Activated effector memory CD4-positive, alpha-beta T cell treated with anti-CD3 and anti-CD28 coated beads, Interleukin-2, amount 50 U/mL, for 16 hours (primary cell): ENCODE data around the gene RNF224.
"Not testable (repeated sequence)": the region's sequence is repeated elsewhere in the genome, so short reads cannot be mapped to it uniquely, and the experiment has no call there.

Source experiments
- DNase-seq: peaks from one replicate; pipeline ENCODE4 v3.0.0-alpha.2; 2020

The RNF224 gene

DNA sequence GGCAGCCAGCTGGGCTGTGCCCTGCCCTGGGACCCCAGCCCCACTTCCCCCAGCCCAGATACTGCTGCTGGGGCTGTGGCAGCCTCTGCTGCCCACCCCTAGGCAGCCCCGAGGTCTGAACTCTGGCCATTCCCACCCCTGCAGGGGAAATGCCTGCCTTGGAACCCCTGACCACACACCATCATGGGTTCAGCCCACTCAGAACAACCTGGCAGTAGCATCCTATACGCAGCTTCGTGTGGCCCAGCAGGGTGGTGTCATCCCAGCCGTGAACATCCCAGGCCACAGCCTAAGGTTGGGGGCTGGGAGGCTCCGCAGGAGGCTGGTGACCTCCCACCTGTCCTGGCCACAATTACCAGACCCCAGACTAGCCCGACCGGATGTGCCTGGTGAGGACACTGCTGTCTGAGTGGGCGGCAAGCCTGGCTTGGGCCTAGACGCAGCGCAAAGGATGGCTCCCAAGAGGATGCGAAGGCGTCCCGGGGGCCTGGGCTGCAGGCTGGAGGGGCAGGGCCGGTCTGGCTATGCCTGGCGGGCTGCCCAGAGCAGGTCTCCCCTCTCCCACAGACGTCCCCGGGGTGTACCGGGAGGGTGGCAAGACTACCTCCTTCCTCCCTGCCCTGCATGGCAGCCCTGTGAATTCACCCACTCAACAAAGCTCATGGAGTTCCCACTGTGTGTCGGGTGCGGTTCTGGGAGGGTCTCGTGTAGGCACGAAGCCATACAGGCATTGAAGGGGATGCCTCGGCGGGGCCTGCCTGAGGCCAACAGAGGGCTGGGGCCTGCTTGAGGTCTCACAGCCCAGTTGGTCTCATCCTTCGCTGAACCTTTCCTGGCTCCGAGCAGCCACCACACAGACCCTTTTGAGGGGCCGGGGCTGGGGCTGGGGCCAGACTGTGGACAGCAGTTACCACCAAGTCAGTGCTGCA lies 1.9 kb downstream of the RNF224 start:
- no peak for DNase-seq

DNA sequence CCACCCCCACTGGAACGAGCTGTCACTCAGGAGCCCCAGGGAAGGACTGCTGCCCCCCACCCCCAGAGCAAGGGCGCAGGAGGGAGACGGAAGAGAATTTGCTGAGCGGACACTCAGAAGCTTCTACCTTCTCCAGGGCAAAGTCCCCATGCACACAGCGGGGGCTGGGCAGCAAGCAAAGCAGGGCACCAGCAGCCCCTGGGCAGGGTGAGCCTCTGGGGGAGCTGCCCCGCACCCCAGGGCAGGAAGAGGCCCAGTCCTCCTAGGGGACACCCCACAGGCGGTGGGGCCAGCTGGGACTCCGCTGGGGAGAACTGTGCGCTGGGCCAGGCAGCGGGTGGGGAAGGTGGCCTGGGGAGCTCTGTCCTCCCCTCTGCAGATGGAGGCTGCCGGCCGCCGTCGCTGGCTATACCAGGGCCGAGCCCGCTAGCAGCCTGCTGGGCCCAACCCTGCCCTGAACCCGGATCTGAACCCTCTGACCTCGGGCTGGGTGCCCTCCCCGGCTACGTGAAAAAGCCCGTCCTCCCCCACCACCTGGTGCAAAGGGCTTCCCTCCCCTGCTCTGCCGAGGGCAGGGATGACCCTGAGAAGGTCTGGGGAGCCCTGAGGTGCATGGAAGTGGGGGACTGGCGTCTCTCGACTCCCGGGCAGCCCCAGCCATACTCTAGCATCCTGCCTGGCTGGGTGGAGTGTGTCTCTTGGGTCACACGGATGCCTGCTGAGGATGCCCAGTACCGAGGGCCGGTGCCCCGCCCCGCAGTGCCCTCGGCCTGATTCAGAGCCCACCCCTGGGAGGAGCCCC lies 2.8 kb downstream of the RNF224 start:
- no peak for DNase-seq

DNA sequence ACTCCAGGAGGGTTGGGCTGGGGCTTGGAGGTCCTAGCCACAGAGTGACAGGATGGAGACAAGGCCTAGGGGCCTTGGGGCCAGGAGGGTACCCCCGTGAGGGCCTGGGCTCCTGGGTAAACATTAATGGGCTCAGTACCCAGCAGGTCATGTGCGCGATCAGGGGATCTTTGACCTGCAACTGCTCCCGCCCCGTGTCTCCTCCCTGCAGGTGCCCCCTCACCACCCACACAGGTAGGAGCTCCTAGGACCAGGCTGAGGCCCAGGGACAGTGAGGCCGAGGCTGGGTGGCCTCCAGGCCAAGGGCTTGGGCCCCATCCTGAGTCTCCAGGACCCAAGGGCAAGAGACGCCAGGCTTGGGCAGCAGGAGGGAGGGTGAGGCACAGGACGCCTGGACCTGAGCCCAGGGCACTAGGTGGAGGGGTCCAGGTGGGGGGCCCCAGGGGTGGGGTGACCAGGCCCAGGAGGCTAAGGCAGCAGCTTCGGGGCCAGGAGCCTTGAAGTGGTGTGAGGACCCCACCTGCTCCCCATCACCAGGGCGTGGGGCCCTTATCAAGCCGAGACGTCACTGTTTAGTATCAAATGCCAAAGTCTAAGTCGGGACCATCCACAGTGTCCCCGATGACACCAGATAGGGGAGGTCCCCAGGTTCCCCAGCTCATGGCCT lies 3.5 kb downstream of the RNF224 start, which contains the start of gene SLC34A3:
Gene SLC34A3 (plus strand): TSS at position 197 of the 667 bp plus-strand sequence. CDS start 802 bp downstream, outside the sequence.
- no peak for DNase-seq

DNA sequence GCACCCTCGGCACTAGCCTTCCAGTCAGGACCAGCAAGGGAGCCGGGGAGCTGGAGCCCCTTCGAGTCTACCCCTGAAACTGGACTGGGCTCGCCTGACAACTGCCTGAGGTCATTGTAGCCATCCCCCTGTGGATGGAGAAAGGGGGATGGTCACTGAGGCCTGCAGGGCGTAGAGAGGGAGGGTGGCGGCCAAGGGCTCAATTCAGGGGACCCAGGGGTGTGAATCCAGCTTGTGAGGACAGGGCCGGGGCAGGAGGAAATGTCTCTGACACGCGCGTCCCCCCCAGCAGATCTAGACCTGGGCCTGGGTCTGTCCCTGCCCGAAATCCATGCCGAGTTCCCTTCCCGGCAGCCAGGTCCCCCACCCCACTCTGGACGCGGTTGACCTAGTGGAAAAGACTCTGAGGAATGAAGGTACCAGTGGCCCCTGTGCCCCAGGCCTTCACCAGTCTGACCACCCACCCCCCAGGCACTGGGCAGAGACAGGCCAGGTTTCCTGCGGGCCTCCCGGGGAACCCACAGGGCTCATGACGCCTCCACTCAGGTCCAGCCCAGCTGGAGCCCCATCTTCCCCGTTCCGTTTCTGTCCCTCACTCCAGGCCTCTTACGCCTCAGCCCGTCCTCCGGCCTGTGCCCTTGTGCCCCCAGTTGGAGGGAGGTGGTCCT lies 4.2 kb downstream of the RNF224 start:
- no peak for DNase-seq

DNA sequence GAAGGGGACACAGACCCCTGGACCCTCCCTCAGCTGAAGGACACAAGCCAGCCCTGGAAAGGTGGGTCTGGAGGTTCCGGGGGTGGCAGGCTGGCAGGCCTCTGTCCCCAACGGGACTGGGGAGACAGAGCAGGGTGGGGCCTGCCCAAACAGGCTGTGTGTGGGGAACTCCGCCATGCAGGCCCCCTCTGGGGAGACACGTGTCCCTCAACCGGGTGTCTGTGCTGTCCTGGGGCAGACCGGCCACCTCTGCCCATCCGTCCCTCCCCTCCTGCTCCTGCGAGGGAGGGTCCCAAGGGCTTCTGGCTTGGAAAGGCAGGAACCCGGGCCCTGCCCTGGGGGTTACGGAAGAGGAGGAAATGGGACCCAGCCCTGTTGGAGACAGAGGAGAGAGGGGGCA lies 4.8 kb downstream of the RNF224 start:
- DNase-seq, result no peak

DNA sequence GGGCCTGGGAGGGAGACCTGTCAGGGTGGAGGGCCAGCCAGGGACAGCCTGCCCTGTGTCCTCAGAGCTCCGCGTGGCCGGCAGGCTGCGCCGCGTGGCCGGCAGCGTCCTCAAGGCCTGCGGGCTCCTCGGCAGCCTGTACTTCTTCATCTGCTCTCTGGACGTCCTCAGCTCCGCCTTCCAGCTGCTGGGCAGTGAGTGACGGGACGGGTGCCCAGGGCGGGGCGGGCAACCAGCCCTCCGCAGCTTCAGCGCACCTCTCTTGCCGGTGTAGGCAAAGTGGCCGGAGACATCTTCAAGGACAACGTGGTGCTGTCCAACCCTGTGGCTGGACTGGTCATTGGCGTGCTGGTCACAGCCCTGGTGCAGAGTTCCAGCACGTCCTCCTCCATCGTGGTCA lies 5.2 kb downstream of the RNF224 start:
- no peak for DNase-seq

DNA sequence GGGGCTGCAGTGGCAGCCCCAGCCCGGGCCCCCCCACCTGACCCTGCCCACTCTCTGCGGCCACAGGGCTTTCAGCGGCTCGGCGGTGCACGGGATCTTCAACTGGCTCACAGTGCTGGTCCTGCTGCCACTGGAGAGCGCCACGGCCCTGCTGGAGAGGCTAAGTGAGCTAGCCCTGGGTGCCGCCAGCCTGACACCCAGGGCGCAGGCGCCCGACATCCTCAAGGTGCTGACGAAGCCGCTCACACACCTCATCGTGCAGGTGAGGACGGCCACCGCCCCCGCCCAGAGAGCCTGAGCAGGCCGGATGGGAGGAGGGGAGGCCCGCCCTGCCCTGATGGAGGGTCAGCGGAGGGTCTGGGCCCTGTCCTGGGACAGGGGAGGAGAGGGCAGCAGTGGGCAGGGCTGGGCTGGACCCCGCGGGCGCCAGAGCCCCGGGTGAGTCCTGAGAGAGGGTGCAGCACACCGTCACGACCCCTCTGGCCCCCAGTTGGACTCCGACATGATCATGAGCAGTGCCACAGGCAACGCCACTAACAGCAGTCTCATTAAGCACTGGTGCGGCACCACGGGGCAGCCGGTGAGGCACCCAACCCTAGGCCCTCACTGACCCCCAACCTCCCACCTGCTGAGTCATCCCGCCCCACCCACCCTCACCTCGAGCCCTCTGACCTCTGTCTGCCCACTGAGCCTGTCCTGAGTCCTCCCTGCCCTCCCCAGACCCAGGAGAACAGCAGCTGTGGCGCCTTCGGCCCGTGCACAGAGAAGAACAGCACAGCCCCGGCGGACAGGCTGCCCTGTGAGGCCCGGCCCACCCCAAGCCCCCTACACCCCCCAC lies 6.1 kb downstream of the RNF224 start:
- no peak for DNase-seq

DNA sequence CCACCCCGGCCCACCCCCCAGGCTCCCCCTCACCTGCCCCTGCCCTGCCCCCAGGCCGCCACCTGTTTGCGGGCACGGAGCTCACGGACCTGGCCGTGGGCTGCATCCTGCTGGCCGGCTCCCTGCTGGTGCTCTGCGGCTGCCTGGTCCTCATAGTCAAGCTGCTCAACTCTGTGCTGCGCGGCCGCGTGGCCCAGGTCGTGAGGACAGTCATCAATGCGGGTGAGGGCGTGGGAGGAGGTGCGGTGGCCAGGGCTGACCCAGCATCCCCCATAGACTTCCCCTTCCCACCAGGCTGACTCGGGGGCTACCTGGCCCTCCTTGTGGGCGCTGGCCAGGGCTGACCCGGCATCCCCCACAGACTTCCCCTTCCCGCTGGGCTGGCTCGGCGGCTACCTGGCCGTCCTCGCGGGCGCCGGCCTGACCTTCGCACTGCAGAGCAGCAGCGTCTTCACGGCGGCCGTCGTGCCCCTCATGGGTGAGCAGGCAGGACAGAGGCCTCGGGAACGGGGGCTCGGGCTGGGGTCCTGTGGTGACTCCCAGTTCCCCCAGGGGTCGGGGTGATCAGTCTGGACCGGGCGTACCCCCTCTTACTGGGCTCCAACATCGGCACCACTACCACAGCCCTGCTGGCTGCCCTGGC lies 6.9 kb downstream of the RNF224 start:
- DNase-seq, result no peak

DNA sequence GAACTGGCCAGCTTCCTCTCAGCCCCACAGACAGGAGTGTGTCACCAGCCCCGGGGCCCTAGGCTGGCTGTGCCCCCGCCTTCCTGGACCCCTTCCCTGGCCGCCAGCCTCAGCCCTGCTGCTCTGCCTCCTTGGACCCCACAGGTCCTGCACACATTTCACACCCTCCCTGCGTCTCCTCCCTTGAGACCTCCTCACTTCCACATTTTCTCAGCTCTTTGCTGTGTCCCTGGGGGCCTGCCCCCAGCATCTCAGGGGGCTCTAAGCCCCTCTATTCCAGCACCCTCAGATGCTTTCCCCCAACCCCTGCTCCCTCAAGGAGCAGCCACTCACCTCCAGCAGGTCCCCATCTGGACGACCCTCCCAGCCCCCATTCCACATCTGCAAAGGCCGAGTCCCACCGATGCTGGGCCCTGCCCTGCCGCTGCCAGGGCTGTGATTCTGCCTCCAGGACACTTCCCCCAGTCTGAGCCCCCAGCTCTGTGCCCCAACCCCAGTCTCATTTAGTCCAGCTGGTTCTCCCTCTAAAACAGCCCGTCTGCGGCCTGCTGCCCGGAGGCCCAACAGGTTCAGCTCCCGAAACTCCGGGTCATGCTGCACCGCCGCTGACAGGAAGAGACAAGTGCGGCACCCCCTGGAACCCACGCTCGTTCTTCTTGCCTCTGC lies 7.6 kb downstream of the RNF224 start:
- no peak for DNase-seq

DNA sequence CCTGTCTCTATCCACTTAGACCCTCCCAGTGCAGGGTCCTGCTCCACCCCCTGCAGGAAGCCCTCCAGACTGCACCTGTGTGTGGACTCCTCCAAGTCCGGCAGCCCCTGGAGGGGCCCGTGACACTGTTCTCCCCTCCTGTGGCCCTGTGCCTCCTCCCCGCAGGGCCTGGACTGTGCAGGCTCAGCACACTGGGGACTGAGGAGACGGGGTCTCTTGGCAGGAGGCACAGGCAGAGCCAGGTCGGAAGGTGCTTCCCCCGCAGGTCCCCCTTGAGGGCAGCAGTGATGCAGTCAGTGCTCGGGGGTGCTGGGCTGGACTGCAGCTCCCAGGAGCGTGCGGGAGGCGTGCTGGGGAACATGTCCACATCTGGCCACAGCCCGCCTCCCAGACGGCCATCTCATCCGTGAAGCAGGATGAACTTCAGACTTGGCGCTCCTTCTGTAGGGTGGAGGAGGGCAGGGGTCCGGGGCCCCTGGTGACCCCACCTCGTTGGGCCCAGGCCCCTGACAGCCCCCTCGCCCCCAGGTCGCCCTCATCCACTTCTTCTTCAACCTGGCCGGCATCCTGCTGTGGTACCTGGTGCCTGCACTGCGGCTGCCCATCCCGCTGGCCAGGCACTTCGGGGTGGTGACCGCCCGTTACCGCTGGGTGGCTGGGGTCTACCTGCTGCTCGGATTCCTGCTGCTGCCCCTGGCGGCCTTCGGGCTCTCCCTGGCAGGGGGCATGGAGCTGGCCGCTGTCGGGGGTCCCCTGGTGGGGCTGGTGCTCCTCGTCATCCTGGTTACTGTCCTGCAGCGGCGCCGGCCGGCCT lies 8.3 kb downstream of the RNF224 start:
- DNase-seq, result no peak

DNA sequence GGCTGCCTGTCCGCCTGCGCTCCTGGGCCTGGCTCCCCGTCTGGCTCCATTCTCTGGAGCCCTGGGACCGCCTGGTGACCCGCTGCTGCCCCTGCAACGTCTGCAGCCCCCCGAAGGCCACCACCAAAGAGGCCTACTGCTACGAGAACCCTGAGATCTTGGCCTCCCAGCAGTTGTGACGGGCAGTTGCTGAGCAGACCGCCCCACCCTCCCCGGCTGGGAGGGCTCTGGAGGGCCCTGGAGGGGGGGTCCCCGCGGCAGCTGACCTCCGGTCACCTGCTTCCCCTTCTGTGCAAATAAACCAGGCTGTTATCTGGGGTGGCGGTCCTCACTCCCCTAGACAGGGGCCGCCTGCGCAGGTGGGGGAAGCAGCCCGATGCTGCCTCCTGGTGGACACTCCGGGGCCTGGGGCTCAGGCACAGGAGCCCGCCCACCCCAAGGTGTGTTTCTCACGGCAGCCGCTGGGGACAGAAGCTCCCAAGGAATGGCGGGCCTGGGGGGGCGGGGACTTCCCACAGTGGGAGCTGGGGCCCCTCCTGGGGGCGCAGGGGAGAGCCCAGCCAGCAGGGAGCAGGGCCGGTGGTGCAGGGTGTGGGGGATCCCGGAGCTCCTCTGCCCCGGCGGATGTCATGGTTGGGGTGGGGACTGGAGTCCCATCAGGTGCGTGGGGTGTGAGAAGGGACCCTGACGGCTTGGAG lies 9.1 kb downstream of the RNF224 start:
- DNase-seq, result peak; percentile 96

DNA sequence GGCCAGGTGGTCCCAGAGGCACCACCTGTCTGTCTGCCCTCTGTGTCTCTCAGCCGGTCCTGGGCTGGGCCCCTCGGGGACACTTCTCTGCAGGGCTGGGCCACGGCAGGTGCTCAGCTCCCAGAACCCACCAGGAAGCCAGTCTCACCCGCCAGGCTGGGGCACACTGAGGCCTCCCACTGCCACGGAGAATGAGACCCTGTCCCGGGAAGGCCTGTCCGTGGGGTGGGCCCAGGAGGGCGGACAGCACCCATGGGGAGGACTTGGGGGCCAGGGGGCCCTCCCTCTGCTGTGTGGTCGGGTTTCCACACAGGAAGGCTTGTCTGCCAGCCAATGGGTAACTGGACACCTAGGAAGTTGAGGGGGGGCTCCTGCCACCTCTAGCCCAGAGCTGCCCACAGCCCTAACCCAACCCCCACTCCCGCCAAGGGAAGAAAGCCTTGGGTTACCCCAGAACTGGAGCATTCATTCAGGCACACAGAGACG lies 9.7 kb downstream of the RNF224 start:
- no peak for DNase-seq

DNA sequence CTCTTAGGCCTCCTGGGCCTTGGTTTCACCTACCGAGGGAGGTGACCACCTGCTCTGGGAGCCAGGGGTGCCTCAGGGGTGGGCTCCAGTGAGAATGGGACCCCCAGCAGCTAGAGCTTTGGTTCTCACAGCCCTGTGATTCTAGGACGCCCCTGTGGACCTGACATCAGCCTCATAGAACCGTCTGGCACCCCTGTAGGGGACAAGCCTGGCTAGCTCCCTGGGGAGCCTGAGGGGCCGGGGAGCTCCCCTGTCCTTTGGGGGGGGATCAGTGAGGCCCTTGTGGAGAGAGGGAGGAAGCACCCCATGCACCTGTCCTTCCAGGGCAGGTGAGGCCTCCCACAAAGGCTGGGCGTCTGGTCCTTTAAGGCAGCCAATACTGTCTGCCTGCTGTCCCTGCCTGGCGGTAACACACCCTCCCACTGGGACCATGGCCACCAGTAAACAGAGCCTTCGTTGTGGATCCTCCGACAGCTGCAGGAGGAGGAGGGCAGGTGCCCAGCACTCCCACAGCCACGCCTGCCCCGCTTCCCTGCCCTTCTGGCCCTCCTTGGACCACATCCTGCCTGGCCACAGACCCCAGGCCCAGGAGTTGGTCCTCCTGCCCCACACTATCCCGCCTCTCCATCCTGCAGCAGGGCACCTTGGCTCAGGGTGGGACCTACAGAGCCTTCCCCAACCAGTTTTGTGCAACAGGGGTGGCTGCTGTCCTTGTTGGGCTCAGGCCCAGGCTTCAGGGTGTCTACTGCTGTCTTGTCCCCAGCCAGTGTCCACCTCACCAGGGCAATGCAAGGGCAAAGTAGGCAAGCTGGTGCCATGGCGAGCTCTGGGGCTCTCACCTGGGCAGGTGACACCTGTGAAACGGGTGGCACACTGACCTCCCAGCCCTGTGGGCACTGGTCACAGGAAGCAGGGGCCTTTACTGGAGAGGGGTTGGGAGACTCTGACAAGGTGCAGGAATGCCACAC lies 10.7 kb downstream of the RNF224 start:
- no peak for DNase-seq

DNA sequence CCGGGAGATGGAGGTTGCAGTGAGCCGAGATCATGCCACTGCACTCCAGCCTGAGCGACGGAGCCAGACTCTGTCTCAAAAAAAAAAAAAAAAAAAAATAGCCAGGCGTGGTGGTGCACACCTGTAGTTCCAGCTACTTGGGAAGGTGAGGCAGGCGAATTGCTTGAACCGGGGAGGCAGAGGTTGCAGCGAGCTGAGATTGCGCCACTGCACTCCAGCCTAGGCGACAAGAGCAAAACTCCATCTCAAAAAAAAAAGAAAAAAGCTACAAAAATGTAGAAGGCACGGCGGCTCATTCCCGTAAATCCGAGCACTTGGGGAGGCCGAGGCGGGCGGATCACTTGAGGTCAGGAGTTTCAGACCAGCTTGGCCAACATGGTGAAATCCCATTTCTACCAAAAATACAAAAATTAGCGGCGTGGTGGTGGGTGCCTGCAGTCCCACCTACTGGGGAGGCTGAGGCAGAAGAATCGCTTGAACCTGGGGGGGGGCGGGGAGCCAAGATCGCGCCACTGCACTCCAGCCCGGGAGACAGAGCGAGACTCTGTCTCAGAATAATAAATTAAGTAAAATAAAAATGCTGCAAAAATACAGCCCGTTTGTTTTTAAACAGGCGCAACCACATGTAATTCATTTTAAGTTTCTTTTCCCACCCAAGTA lies 12.4 kb downstream of the RNF224 start:
- DNase-seq, result not testable (repeated sequence)

DNA sequence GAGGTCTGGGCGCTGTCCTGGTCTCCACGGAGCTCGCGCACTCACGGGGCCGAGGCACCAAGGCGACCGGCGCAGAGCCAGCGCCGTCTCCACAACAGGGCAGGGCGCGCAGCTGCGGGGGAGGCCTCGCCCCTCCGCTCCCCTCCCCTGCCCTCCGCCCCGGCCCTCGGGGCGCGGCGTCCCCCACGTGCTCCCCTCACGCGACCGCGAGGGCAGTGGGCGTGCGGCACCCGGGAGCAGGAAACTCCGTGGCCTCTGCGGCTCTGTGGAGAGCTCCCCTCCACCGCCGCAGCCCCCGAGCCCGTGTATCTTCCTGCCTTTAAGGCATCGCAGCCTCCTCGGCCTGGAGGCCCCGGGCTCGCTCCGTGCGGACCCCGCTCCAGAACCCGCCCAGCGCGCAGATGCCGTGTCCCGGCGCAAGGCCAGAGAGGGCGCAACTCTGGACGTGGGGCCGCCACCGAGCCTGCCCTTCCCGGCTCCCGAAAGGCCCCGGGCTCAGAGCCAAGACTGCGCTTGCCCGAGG lies 13.1 kb downstream of the RNF224 start:
- DNase-seq, result peak; percentile 89

DNA sequence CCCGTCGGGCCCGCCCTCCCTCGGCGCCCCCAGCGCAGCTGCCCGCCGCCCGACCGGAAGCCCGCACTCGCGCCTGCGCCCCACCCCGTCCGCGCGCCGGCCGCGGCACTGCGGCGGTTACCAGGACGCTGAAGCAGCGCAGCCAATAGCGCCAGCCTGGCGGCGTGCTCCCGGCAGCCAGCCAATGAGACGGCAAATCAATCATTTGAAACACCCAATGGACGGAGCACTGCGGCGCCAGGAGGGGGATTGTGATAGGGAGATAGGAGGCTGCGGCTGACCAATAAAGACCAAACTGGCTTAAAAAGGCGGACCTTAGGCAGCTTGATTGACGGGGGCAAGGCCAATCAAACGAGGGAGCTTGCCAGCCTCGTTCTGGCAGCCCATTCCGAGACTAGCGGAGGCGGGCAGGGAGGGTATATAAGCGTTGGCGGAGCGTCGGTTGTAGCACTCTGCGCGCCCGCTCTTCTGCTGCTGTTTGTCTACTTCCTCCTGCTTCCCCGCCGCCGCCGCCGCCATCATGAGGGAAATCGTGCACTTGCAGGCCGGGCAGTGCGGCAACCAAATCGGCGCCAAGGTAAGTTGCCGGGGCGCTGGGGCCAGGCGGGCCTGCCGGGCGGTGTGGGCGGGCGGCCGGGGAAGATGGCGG lies 13.7 kb downstream of the RNF224 start, which contains the start of gene TUBB4B:
Gene TUBB4B (plus strand): TSS at position 447 of the 649 bp plus-strand sequence. CDS start 74 bp downstream, at position 521.
- peak; percentile 98 for DNase-seq
